Brain microvascular endothelial cell (primary cell): ENCODE measurements around the gene CDH23.

Source experiments
- DNase-seq: peaks from one replicate; pipeline ENCODE4 v3.0.0-alpha.2; 2020
- H3K27ac ChIP-seq: fragments of 250-450 bp; sonication (Bioruptor Pico); 2 replicates; pipeline ENCODE4 v1.5.1; 2020; ENCODE audit warnings: mild to moderate bottlenecking, moderate library complexity
- H3K27me3 ChIP-seq: fragments of 250-450 bp; sonication (Bioruptor Pico); replicated peaks from 2 replicates; pipeline ENCODE4 v1.5.1; 2020; ENCODE audit warnings: mild to moderate bottlenecking
- H3K36me3 ChIP-seq: fragments of 250-450 bp; sonication (Bioruptor Pico); replicated peaks from 2 replicates; pipeline ENCODE4 v1.5.1; 2020; ENCODE audit warnings: mild to moderate bottlenecking
- H3K4me3 ChIP-seq: 2 replicates; pipeline ENCODE4 v1.5.1; 2011; ENCODE audit warnings: low read depth, mild to moderate bottlenecking, control low read depth, low read length, moderate library complexity
- in situ Hi-C: cut with HindIII; loops from 2 replicates; pipeline ENCODE4 v1.10.0; 2017; ENCODE audit warnings: low sequenced_read_pairs, low pct_ligation_motif_present
- TF ChIP-seq, protein P1 (sequence below): IDR thresholded peaks from 2 replicates; pipeline ENCODE4 v1.5.1; 2011; ENCODE audit warnings: low read depth, mild to moderate bottlenecking, moderate library complexity, low read length, control low read depth, inconsistent platforms; ENCODE audit errors: missing control alignments

The CDH23 gene

DNA sequence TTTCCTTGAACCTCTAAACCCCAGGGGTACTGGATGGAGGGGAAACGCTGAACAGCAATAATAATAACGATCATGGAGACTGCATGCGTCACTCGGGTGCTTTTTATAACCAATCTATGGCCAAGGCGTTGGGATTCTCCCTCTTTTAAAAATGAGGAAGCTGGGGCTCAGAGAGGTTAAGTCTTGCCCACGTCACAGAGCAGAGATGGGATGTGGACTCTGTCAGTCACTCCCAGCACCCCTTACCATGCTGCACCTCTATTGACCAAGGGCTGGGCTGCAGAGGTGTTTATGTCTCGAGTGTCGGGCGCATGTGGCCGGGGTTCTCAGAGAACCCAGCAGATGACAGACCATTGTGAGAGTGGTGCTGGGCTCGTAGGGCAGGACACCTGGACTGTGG is 129.9 kb downstream of the CDH23 start:
- Histone ChIP-seq H3K36me3 (no peaks in the 10 kb centered on the region), H3K27ac (no peak overlapping the region), H3K4me3 (no peak overlapping the region), H3K27me3 (peaks cover 9% of the 10 kb centered on the region)
- TF ChIP-seq, protein P1, sequence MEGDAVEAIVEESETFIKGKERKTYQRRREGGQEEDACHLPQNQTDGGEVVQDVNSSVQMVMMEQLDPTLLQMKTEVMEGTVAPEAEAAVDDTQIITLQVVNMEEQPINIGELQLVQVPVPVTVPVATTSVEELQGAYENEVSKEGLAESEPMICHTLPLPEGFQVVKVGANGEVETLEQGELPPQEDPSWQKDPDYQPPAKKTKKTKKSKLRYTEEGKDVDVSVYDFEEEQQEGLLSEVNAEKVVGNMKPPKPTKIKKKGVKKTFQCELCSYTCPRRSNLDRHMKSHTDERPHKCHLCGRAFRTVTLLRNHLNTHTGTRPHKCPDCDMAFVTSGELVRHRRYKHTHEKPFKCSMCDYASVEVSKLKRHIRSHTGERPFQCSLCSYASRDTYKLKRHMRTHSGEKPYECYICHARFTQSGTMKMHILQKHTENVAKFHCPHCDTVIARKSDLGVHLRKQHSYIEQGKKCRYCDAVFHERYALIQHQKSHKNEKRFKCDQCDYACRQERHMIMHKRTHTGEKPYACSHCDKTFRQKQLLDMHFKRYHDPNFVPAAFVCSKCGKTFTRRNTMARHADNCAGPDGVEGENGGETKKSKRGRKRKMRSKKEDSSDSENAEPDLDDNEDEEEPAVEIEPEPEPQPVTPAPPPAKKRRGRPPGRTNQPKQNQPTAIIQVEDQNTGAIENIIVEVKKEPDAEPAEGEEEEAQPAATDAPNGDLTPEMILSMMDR = no peak
- DNase-seq = no peak
- in situ Hi-C loops = no loop called here

GRCh38 chr10:71527135-71527534 is 130.4 kb downstream of the CDH23 start:
- DNase-seq = no peak
- Histone ChIP-seq H3K27ac (no peak overlapping the region), H3K4me3 (no peak overlapping the region), H3K27me3 (peaks cover 9% of the 10 kb centered on the region), H3K36me3 (no peaks in the 10 kb centered on the region)
- in situ Hi-C loops = no loop called here
- TF ChIP-seq, protein P1 = no peak

- in situ Hi-C loops = no loop called here
- H3K4me3 ChIP-seq = no peak overlapping the region
- peaks cover 6% of the 10 kb centered on the region for H3K27me3 ChIP-seq
- no peak for DNase-seq
- no peaks in the 10 kb centered on the region for H3K36me3 ChIP-seq
- TF ChIP-seq, protein P1 = no peak
- H3K27ac ChIP-seq = no peak overlapping the region
Measured at GRCh38 chr10:71528371-71529206, 131.9 kb downstream of the CDH23 start.

DNA sequence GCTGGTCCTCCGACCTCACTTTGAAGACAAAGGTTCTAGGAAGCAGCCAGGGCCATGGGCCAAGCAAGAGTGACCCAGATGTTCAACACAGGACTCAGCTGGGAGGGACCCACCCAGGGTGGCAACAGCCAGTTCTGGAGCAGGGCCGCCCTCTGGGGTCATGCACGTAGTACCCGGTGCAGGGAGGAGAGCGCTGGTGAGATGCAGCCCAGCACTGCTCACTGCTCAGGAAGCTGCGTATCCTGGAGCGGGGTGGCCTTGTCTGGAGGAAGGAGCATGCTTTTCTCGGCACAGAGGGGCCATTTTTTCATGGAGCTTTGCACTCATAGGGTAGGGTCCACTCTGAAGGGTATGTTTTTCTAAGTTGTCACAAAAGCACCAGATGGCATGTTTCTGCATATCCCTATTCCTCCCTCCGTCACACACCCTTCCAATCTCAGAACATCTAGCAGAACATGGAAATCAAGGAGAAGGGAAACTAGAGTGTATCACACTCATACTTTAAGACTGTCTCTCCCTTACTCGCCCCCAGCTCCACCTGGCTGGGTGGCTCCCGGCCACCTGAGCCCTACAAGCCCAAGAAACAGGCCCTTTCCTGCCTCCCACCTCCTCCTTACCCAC is 132.6 kb downstream of the CDH23 start:
- H3K27ac ChIP-seq = no peak overlapping the region
- TF ChIP-seq, protein P1 = no peak
- in situ Hi-C loops = no loop called here
- H3K27me3 ChIP-seq = no peaks in the 10 kb centered on the region
- H3K4me3 ChIP-seq = no peak overlapping the region
- no peak for DNase-seq
- no peaks in the 10 kb centered on the region for H3K36me3 ChIP-seq

DNA sequence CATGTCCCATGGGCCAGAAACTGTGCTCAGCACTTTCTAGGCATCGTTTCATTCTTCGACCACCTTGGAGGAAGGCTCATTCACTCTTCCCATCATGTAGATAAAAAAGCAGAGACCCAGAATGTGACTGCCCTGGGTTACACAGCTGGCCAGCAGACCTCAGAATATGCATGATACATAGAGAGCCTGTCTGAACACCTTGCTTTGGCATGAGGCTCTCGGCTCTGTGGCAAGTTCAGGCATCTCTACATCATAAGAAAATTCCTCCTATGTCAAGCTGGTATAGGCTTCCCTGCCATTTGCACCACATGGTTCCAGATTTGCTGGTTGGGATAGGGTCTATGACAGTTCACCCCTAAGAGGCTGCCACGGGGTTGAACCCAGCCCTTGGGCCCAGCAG is 134.1 kb downstream of the CDH23 start:
- no peak overlapping the region for H3K4me3 ChIP-seq
- in situ Hi-C loops = no loop called here
- TF ChIP-seq, protein P1 = no peak
- no peaks in the 10 kb centered on the region for H3K36me3 ChIP-seq
- H3K27ac ChIP-seq = no peak overlapping the region
- no peaks in the 10 kb centered on the region for H3K27me3 ChIP-seq
- DNase-seq = no peak
